ENCODE results near the gene P2RX4.
"Not testable (repeated sequence)": the region's sequence is repeated elsewhere in the genome, so short reads cannot be mapped to it uniquely, and the experiment has no call there.

Gene P2RX4

GRCh38 chr12:121277374-121277759 is 67.4 kb downstream of the P2RX4 start:
- no peak for DNase-seq (ENCODE audit: low read depth)

GRCh38 chr12:121278169-121279070 is 68.5 kb downstream of the P2RX4 start:
- DNase-seq (ENCODE audit: low read depth), result no peak

- DNase-seq (ENCODE audit: low read depth), result no peak
Measured at GRCh38 chr12:121279071-121279375, 69.1 kb downstream of the P2RX4 start.

GRCh38 chr12:121279507-121279915 is 69.6 kb downstream of the P2RX4 start:
- DNase-seq (ENCODE audit: low read depth), result no peak

GRCh38 chr12:121280531-121280930 is 70.6 kb downstream of the P2RX4 start:
- DNase-seq (ENCODE audit: low read depth), result not testable (repeated sequence)

- DNase-seq (ENCODE audit: low read depth), result not testable (repeated sequence)
Measured at GRCh38 chr12:121281116-121281515, 71.2 kb downstream of the P2RX4 start.

GRCh38 chr12:121282072-121282742 is 72.3 kb downstream of the P2RX4 start:
- no peak for DNase-seq (ENCODE audit: low read depth)

- DNase-seq (ENCODE audit: low read depth), result not testable (repeated sequence)
Measured at GRCh38 chr12:121282910-121283309, 73.0 kb downstream of the P2RX4 start.

- DNase-seq (ENCODE audit: low read depth), result no peak
Measured at GRCh38 chr12:121283388-121283787, 73.5 kb downstream of the P2RX4 start.
